HCT116 (cell line): ENCODE data around the gene SHCBP1. TPM values are rescaled to one million over a fixed set of nuclear protein-coding genes. Genes with fewer than 3 reads are reported as not detected.

Experiments
- ATAC-seq: fragments of 200-7000 bp; cut with Tn5 transposase; 2 replicates; pipeline ENCODE4 v1.9.1; 2020; ENCODE audit warnings: mild to moderate bottlenecking, moderate library complexity
- BruUV-seq: library from RNA; stranded (reverse); fragments of 400-500 nt; replicated peaks from 2 replicates; lab custom pipeline; 2021; lab: Mats Ljungman, UMichigan
- CTCF ChIA-PET: fragments of 300-600 bp; sonication (Branson Sonifier 250); formaldehyde crosslinking; loops from one replicate; lab custom pipeline; 2021; ENCODE audit warnings: antibody characterized with exemption; lab: Charles Lee
- POLR2A ChIA-PET: fragments of 300-600, 350-600 bp; sonication (Branson Sonifier 250); formaldehyde crosslinking; loops from one replicate; lab custom pipeline; 2021; ENCODE audit warnings: antibody characterized with exemption; lab: Charles Lee
- RAD21 ChIA-PET, 2 experiments: fragments of 300-600 bp; sonication (Branson Sonifier 250); formaldehyde crosslinking; loops; one replicate each; lab custom pipeline; 2023; ENCODE audit warnings: low total read pairs in 2 of 2; ENCODE audit not compliant: uncharacterized antibody in 2 of 2, unreplicated experiment in 2 of 2, low non-redundant PET in 1 of 2; lab: Charles Lee
- DNase-seq: peaks from one replicate; pipeline ENCODE4 v3.0.0-alpha.2; 2010; ENCODE audit warnings: low read depth, low spot score
- H2AFZ ChIP-seq: fragments of 200-600 bp; shearing (Covaris generic), sonication (generic); 2 replicates; pipeline ENCODE4 v1.6.1; 2017; ENCODE audit warnings: low read depth, mixed run types, mixed read lengths, antibody characterized with exemption, low read length; ENCODE audit not compliant: poor library complexity, severe bottlenecking
- H3K27ac ChIP-seq: 2 replicates; pipeline ENCODE4 v1.5.1; 2012; ENCODE audit warnings: low read depth, low read length
- H3K27me3 ChIP-seq: fragments of 200-600 bp; sonication (generic); 2 replicates; pipeline ENCODE4 v1.6.1; 2016; ENCODE audit warnings: mixed run types, low read length, mixed read lengths; ENCODE audit not compliant: insufficient read depth
- H3K36me3 ChIP-seq, 2 experiments: fragments of 200-500 bp in 1 of 2; fragments of 200-600 bp in 1 of 2; sonication (Bioruptor generic) in 1 of 2; sonication (generic) in 1 of 2; 2 replicates each; pipeline versions ENCODE4 v1.5.1 to v1.6.1; 2014 to 2016; ENCODE audit warnings: low read length in 2 of 2, inconsistent platforms in 1 of 2, mixed read lengths in 1 of 2, mixed run types in 1 of 2; ENCODE audit not compliant: insufficient read depth in 2 of 2, control insufficient read depth in 1 of 2
- H3K4me1 ChIP-seq, 2 experiments: fragments of 200-600 bp in 1 of 2; sonication (generic) in 1 of 2; 2 replicates each; pipeline versions ENCODE4 v1.5.1 to v1.6.1; 2012 to 2017; ENCODE audit warnings: low read length in 2 of 2, inconsistent platforms in 1 of 2, mild to moderate bottlenecking in 1 of 2, mixed read lengths in 1 of 2, mixed run types in 1 of 2, moderate library complexity in 1 of 2; ENCODE audit not compliant: insufficient read depth in 2 of 2, control insufficient read depth in 1 of 2
- H3K4me2 ChIP-seq: fragments of 200-600 bp; sonication (generic); 2 replicates; pipeline ENCODE4 v1.6.1; 2017; ENCODE audit warnings: mixed run types, low read length, mixed read lengths
- H3K4me3 ChIP-seq, 2 experiments: fragments of 200-600 bp in 1 of 2; sonication (generic) in 1 of 2; replicated peaks in 1 of 2; 2 replicates each; pipeline ENCODE4 v1.5.1; 2011 to 2016; ENCODE audit warnings: low read length in 2 of 2, control low read depth in 1 of 2, low read depth in 1 of 2, mild to moderate bottlenecking in 1 of 2, mixed read lengths in 1 of 2, mixed run types in 1 of 2
- H3K79me2 ChIP-seq: fragments of 200-600 bp; sonication (generic); 2 replicates; pipeline ENCODE4 v1.6.1; 2017; ENCODE audit warnings: mild to moderate bottlenecking, mixed run types, low read length, moderate library complexity, mixed read lengths; ENCODE audit not compliant: insufficient read depth
- H3K9ac ChIP-seq: fragments of 200-600 bp; sonication (generic); 2 replicates; pipeline ENCODE4 v1.6.1; 2016; ENCODE audit warnings: low read length, mixed read lengths
- H3K9me2 ChIP-seq: fragments of 200-600 bp; sonication (generic), shearing (Covaris generic); 2 replicates; pipeline ENCODE4 v1.6.1; 2017; ENCODE audit warnings: mixed run types, mild to moderate bottlenecking, moderate library complexity; ENCODE audit not compliant: insufficient read depth
- H3K9me3 ChIP-seq, 2 experiments: fragments of 200-500 bp in 1 of 2; fragments of 200-600 bp in 1 of 2; sonication (Bioruptor generic) in 1 of 2; sonication (generic) in 1 of 2; 2 replicates each; pipeline ENCODE4 v1.6.1; 2014 to 2017; ENCODE audit warnings: low read length in 2 of 2, mixed read lengths in 2 of 2, inconsistent platforms in 1 of 2, low read depth in 1 of 2, mild to moderate bottlenecking in 1 of 2, mixed run types in 1 of 2, moderate library complexity in 1 of 2; ENCODE audit not compliant: control insufficient read depth in 1 of 2, insufficient read depth in 1 of 2
- H4K20me1 ChIP-seq: fragments of 200-600 bp; sonication (generic), shearing (Covaris generic); 2 replicates; pipeline ENCODE4 v1.6.1; 2017; ENCODE audit warnings: mixed run types, mild to moderate bottlenecking, moderate library complexity; ENCODE audit not compliant: insufficient read depth
- EZH2 ChIP-seq: fragments of 200-600 bp; sonication (generic); IDR thresholded peaks from 2 replicates; pipeline ENCODE4 v1.6.1; 2017; ENCODE audit warnings: antibody characterized with exemption, mixed run types
- JUND ChIP-seq: IDR thresholded peaks from 2 replicates; pipeline ENCODE4 v1.6.1; 2012
- POLR2A ChIP-seq: IDR thresholded peaks from 2 replicates; pipeline ENCODE4 v1.7.0; 2011; ENCODE audit warnings: borderline replicate concordance; ENCODE audit not compliant: insufficient read depth, insufficient read length; ENCODE audit errors: extremely low read depth
- POLR2AphosphoS5 ChIP-seq: IDR thresholded peaks from 2 replicates; pipeline ENCODE4 v1.6.1; 2011; ENCODE audit warnings: mild to moderate bottlenecking, low read depth, low read length, moderate library complexity
- SP1 ChIP-seq: IDR thresholded peaks from 2 replicates; pipeline ENCODE4 v1.6.1; 2012; ENCODE audit warnings: low read depth
- SRF ChIP-seq: IDR thresholded peaks from 2 replicates; pipeline ENCODE4 v1.6.1; 2012; ENCODE audit warnings: low read depth
- ZFX ChIP-seq: fragments of 450-650 bp; IDR thresholded peaks from 2 replicates; pipeline ENCODE4 v1.6.1; 2017
- intact Hi-C: fragments of 100-400 bp; cut with micrococcal nuclease; formaldehyde crosslinking; loops from 2 replicates; pipeline ENCODE4 v1.10.0; 2022
- total RNA-seq: library from RNA; stranded (reverse); gene quantifications from one replicate; pipeline ENCODE4 v1.2.1, GENCODE V29; 2021; ENCODE audit not compliant: unreplicated experiment
- TF ChIP-seq, protein P1 (sequence below), 3 experiments: fragments of 200-600 bp in 1 of 3; sonication (generic) in 1 of 3; IDR thresholded peaks in 2 of 3; conservative IDR thresholded peaks in 1 of 3; 2 replicates each; pipeline ENCODE4 v1.5.1; 2012 to 2017; ENCODE audit warnings: low read depth in 2 of 3, low read length in 2 of 3, antibody characterized with exemption in 1 of 3, borderline replicate concordance in 1 of 3, control low read depth in 1 of 3, mild to moderate bottlenecking in 1 of 3, mixed read lengths in 1 of 3, mixed run types in 1 of 3, moderate library complexity in 1 of 3; ENCODE audit not compliant: insufficient read depth in 1 of 3
- TF ChIP-seq, protein P2 (sequence below): IDR thresholded peaks from 2 replicates; pipeline ENCODE4 v1.6.1; 2011; ENCODE audit warnings: mild to moderate bottlenecking, low read length, moderate library complexity; ENCODE audit not compliant: insufficient replicate concordance; ENCODE audit errors: extremely low read depth
- TF ChIP-seq, protein P3 (sequence below): IDR thresholded peaks from 2 replicates; pipeline ENCODE4 v1.6.1; 2012

The SHCBP1 gene
- total RNA-seq, 1 experiment from 2014 or later: 33.3 TPM

DNA sequence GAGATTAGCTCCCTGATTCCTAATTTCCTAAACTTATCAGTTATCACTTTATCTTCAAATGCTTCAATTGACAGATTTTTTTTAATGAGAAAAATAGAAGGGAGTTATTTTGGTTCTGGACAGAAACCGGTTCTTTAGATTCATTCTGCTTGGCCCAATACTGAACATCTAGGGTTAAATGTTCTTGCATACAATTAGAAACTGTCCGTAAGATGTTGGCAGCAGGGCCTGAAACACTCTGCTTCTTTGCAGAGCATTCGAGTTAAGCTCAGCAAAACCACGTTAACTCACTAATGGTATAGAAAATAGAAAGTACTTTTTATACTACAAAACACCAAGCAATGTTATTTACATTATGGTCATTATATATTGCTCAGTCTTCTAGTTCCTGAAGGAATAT lies 7.2 kb downstream of the SHCBP1 start (continued):
- TF ChIP-seq, protein P1, sequence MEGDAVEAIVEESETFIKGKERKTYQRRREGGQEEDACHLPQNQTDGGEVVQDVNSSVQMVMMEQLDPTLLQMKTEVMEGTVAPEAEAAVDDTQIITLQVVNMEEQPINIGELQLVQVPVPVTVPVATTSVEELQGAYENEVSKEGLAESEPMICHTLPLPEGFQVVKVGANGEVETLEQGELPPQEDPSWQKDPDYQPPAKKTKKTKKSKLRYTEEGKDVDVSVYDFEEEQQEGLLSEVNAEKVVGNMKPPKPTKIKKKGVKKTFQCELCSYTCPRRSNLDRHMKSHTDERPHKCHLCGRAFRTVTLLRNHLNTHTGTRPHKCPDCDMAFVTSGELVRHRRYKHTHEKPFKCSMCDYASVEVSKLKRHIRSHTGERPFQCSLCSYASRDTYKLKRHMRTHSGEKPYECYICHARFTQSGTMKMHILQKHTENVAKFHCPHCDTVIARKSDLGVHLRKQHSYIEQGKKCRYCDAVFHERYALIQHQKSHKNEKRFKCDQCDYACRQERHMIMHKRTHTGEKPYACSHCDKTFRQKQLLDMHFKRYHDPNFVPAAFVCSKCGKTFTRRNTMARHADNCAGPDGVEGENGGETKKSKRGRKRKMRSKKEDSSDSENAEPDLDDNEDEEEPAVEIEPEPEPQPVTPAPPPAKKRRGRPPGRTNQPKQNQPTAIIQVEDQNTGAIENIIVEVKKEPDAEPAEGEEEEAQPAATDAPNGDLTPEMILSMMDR (IDR thresholded peaks at IDR 0.05 in 2 of 3, conservative IDR thresholded peaks at IDR 0.05 in 1 of 3; ENCODE audit: borderline replicate concordance in 1 of 3, insufficient read depth in 1 of 3, low read depth in 2 of 3, low read length in 2 of 3): no peak

DNA sequence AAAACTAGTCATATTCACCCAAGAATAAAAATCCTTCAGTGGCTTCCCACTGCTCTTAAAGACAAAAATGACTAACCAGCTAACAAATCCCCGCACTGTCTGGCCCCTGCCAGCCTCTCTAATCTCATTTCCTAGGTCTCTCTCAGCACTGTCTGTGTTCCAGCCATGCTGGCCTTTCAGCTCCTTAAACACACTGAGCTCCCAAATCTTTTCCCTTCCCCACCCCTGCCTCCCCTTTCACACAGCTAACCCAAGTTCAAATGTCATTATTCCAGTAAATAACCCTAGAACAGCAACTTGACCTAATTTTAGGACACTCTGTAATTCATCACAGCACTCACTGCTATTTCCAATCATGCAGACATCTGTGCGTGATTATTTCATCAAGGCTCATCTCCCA lies 7.8 kb downstream of the SHCBP1 start:
- ChIA-PET CTCF (no interaction called here), POLR2A (no interaction called here), RAD21 (no interaction called here)
- TF ChIP-seq JUND: no peak
- TF ChIP-seq, protein P2, sequence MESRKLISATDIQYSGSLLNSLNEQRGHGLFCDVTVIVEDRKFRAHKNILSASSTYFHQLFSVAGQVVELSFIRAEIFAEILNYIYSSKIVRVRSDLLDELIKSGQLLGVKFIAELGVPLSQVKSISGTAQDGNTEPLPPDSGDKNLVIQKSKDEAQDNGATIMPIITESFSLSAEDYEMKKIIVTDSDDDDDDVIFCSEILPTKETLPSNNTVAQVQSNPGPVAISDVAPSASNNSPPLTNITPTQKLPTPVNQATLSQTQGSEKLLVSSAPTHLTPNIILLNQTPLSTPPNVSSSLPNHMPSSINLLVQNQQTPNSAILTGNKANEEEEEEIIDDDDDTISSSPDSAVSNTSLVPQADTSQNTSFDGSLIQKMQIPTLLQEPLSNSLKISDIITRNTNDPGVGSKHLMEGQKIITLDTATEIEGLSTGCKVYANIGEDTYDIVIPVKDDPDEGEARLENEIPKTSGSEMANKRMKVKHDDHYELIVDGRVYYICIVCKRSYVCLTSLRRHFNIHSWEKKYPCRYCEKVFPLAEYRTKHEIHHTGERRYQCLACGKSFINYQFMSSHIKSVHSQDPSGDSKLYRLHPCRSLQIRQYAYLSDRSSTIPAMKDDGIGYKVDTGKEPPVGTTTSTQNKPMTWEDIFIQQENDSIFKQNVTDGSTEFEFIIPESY: no peak
- no peak for TF ChIP-seq SP1
- no peak for TF ChIP-seq SRF
- TF ChIP-seq ZFX: no peak
- no peak for TF ChIP-seq POLR2A
- no peak for TF ChIP-seq EZH2
- TF ChIP-seq POLR2AphosphoS5: no peak
- TF ChIP-seq, protein P3, sequence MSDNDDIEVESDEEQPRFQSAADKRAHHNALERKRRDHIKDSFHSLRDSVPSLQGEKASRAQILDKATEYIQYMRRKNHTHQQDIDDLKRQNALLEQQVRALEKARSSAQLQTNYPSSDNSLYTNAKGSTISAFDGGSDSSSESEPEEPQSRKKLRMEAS: no peak
- Histone ChIP-seq H3K4me3 (no peak overlapping the region), H3K4me2 (no peak overlapping the region), H3K9me3 (no peaks in the 10 kb centered on the region), H3K36me3 (peaks cover 26 to 44% of the 10 kb centered on the region in 2 experiments), H2AFZ (no peak overlapping the region), H3K79me2 (peaks cover 45% of the 10 kb centered on the region), H3K27ac (no peak overlapping the region), H3K9me2 (no peaks in the 10 kb centered on the region), H3K27me3 (no peaks in the 10 kb centered on the region), H4K20me1 (no peaks in the 10 kb centered on the region), H3K9ac (no peak overlapping the region), H3K4me1 (no peaks in the 10 kb centered on the region)
- DNase-seq (no peak), ATAC-seq (no peak)
- intact Hi-C loops: no loop called here
- no TSS peak for BruUV-seq
